GM21447 (cell line): Measurements from ENCODE around the gene SDF4.

Experiments
- ATAC-seq: cut with Tn5 transposase; IDR thresholded peaks from one replicate; pipeline ENCODE4 v1.9.1; 2021; ENCODE audit not compliant: unreplicated experiment

SDF4 gene

DNA sequence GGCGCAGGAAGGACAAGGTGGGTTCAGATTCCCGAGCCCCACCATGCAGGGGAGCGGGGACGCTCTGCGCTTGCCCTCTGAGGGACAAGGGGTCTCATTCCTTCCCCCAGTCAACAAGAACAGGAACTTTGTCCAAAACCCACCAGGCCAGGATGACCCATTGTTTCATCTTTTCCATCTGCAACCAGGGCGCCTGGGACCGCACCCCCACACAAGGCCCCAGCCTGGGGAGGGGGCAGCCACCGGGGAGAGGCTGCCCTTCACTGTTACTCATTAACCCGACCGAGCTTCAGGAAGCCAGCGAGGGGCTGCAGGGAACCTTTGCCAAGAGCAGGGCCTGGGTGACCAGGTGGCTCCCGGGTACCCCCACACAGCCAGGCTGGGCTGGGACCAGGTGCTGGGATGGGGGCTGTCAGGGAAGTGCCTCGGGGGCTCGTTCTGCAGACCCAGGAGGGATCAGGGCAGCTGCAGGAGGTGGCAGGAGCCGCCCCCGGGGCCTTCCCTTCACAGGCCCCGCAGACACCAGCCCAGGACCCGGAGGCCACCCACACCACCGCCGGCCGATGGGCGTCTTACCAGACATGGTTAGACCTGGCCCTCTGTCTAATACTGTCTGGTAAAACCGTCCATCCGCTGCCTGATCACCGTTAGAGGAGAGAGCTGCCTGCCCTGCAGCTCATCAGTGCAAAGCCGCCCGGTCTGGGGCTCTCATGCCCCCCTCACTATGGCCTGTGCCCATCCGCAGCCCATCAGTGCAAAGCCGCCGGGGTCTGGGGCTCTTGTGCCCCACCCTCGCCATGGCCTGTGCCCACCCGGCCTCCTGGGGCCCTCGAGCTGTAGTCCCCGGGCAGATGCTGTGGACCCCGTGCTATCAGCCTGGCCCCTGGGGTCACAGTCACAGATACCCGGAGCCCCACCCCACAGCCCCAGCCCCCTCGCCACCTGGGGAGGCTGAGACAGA, 63.1 kb downstream of the SDF4 start:
- no peak for ATAC-seq

DNA sequence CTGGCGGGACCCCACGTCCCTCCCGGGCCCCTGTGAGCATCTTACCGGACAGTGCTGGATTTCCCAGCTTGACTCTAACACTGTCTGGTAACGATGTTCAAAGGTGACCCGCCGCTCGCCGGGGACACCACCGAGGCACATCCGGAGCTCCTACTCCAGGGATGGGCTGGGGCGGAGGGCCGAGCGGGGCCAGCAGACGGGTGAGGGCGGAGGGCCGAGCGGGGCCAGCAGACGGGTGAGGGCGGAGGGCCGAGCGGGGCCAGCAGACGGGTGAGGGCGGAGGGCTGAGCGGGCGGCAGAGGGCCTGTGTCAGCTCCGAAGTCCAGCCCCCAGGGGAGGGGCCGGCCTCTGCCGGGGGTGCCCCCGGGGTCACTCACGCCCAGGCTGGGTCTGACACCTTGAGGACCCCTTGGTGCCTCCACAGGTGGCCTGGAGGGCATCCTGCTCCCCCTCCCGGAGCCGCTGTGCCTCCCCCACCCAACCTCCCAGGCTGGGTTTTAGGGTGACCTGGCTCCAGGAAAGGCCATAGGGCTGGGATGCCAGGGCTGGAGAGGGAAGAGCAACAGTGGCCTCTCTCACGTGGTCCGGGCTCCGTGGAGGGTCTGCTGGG, 63.9 kb downstream of the SDF4 start:
- ATAC-seq: no peak

DNA sequence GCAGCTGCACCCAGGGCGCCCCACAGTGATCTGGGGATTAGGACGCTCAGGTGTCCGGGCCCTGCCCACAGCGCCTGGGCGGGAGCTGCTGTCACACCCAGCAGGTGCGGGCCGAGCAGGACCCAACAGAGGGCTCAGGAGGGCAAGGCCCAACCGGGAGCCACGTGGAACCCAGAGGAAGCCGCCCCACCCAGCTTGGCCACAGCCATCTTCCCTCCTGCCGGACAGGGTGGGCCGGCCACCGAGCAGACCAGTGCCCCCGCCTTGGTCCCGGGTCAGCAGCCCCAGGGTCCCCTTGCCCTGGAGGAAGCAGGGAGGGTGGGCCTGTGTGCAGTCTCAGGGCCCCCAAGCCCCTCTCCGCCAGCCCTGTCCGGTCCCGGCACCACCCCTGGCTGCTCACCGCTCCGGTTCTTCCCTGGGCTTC, 64.4 kb downstream of the SDF4 start:
- ATAC-seq: no peak
